Measurements from ENCODE around the gene TKT. TPM values are rescaled to one million over a fixed set of nuclear protein-coding genes. Genes with fewer than 3 reads are reported as not detected.

The TKT gene
- total RNA-seq, 2 experiments from 2014 or later, result 285 to 287 TPM

- Mint-ChIP-seq H3K9me3 (no peaks in the 10 kb centered on the region), H3K36me3 (peaks cover 1% of the 10 kb centered on the region), H3K27me3 (peaks cover 6% of the 10 kb centered on the region), H3K27ac (no peak overlapping the region), H3K4me1 (peaks cover 5% of the 10 kb centered on the region), H3K4me3 (no peak overlapping the region)
- no peak for DNase-seq
Observed at GRCh38 chr3:53193466-53194209, 62.2 kb downstream of the TKT start.

- no peaks in the 10 kb centered on the region for H3K9me3 Mint-ChIP-seq
- no peak for DNase-seq
- peaks cover 6% of the 10 kb centered on the region for H3K27me3 Mint-ChIP-seq
- H3K36me3 Mint-ChIP-seq, result peaks cover 1% of the 10 kb centered on the region
- H3K27ac Mint-ChIP-seq, result no peak overlapping the region
- no peak overlapping the region for H3K4me3 Mint-ChIP-seq
- H3K4me1 Mint-ChIP-seq, result peaks cover 5% of the 10 kb centered on the region
Observed at GRCh38 chr3:53192608-53193007, 63.2 kb downstream of the TKT start.

- H3K27ac Mint-ChIP-seq, result no peak overlapping the region
- no peaks in the 10 kb centered on the region for H3K9me3 Mint-ChIP-seq
- H3K4me1 Mint-ChIP-seq, result peaks cover 3% of the 10 kb centered on the region
- H3K27me3 Mint-ChIP-seq, result peaks cover 6% of the 10 kb centered on the region
- H3K36me3 Mint-ChIP-seq, result peaks cover 1% of the 10 kb centered on the region
- no peak for DNase-seq
- H3K4me3 Mint-ChIP-seq, result no peak overlapping the region
Observed at GRCh38 chr3:53191836-53192480, 63.9 kb downstream of the TKT start.

- Mint-ChIP-seq H3K9me3 (no peaks in the 10 kb centered on the region), H3K27me3 (peaks cover 6% of the 10 kb centered on the region), H3K4me1 (peaks cover 2% of the 10 kb centered on the region), H3K27ac (no peak overlapping the region), H3K4me3 (no peak overlapping the region), H3K36me3 (peaks cover 1% of the 10 kb centered on the region)
- DNase-seq, result no peak
Observed at GRCh38 chr3:53190659-53191058, 65.2 kb downstream of the TKT start.

GRCh38 chr3:53189276-53189675, 66.5 kb downstream of the TKT start:
- H3K4me3 Mint-ChIP-seq, result no peak overlapping the region

GRCh38 chr3:53188720-53189119, 67.1 kb downstream of the TKT start:
- Mint-ChIP-seq H3K36me3 (peaks cover 1% of the 10 kb centered on the region), H3K27ac (no peak overlapping the region), H3K9me3 (no peaks in the 10 kb centered on the region), H3K4me3 (no peak overlapping the region), H3K27me3 (no peaks in the 10 kb centered on the region), H3K4me1 (no peaks in the 10 kb centered on the region)
- DNase-seq, result no peak

More at GRCh38 chr3:53189276-53189675, 66.5 kb downstream of the TKT start:
- Mint-ChIP-seq H3K27ac (no peak overlapping the region), H3K4me1 (no peaks in the 10 kb centered on the region), H3K9me3 (no peaks in the 10 kb centered on the region), H3K27me3 (no peaks in the 10 kb centered on the region), H3K36me3 (peaks cover 1% of the 10 kb centered on the region)
- DNase-seq, result no peak

- no peaks in the 10 kb centered on the region for H3K4me1 Mint-ChIP-seq
- no peaks in the 10 kb centered on the region for H3K9me3 Mint-ChIP-seq
- peaks cover 1% of the 10 kb centered on the region for H3K36me3 Mint-ChIP-seq
- H3K27me3 Mint-ChIP-seq, result no peaks in the 10 kb centered on the region
- no peak for DNase-seq
- no peak overlapping the region for H3K27ac Mint-ChIP-seq
- no peak overlapping the region for H3K4me3 Mint-ChIP-seq
Observed at GRCh38 chr3:53188136-53188685, 67.6 kb downstream of the TKT start.

- Mint-ChIP-seq H3K27me3 (no peaks in the 10 kb centered on the region), H3K4me3 (no peak overlapping the region), H3K27ac (no peak overlapping the region), H3K4me1 (no peaks in the 10 kb centered on the region), H3K9me3 (no peaks in the 10 kb centered on the region), H3K36me3 (peaks cover 1% of the 10 kb centered on the region)
- DNase-seq, result no peak
Observed at GRCh38 chr3:53187430-53187829, 68.4 kb downstream of the TKT start.

GRCh38 chr3:53186726-53187125, 69.1 kb downstream of the TKT start:
- no peak overlapping the region for H3K4me3 Mint-ChIP-seq
- no peak overlapping the region for H3K27ac Mint-ChIP-seq
- no peaks in the 10 kb centered on the region for H3K9me3 Mint-ChIP-seq
- no peaks in the 10 kb centered on the region for H3K27me3 Mint-ChIP-seq
- peaks cover 1% of the 10 kb centered on the region for H3K36me3 Mint-ChIP-seq
- H3K4me1 Mint-ChIP-seq, result no peaks in the 10 kb centered on the region
- DNase-seq, result no peak

GRCh38 chr3:53185761-53186465, 69.9 kb downstream of the TKT start:
- Mint-ChIP-seq H3K4me3 (no peak overlapping the region), H3K9me3 (no peaks in the 10 kb centered on the region), H3K27ac (no peak overlapping the region), H3K36me3 (peaks cover 1% of the 10 kb centered on the region), H3K4me1 (no peaks in the 10 kb centered on the region), H3K27me3 (no peaks in the 10 kb centered on the region)
- DNase-seq, result no peak

GRCh38 chr3:53184701-53185100, 71.1 kb downstream of the TKT start:
- H3K4me3 Mint-ChIP-seq, result no peak overlapping the region
- no peaks in the 10 kb centered on the region for H3K4me1 Mint-ChIP-seq
- no peak overlapping the region for H3K27ac Mint-ChIP-seq
- no peaks in the 10 kb centered on the region for H3K9me3 Mint-ChIP-seq
- peaks cover 1% of the 10 kb centered on the region for H3K36me3 Mint-ChIP-seq
- no peak for DNase-seq
- H3K27me3 Mint-ChIP-seq, result no peaks in the 10 kb centered on the region

GRCh38 chr3:53183514-53183913, 72.3 kb downstream of the TKT start:
- Mint-ChIP-seq H3K9me3 (no peaks in the 10 kb centered on the region), H3K4me1 (no peaks in the 10 kb centered on the region), H3K27ac (no peak overlapping the region), H3K36me3 (peaks cover 9% of the 10 kb centered on the region), H3K27me3 (no peaks in the 10 kb centered on the region), H3K4me3 (no peak overlapping the region)
- DNase-seq, result no peak

- Mint-ChIP-seq H3K36me3 (peaks cover 9% of the 10 kb centered on the region), H3K27me3 (no peaks in the 10 kb centered on the region), H3K27ac (no peak overlapping the region), H3K4me1 (no peaks in the 10 kb centered on the region), H3K4me3 (no peak overlapping the region), H3K9me3 (no peaks in the 10 kb centered on the region)
- no peak for DNase-seq
Observed at GRCh38 chr3:53182764-53183355, 73.0 kb downstream of the TKT start.

- DNase-seq, result no peak
- Mint-ChIP-seq H3K9me3 (no peaks in the 10 kb centered on the region), H3K27ac (no peak overlapping the region), H3K4me1 (no peaks in the 10 kb centered on the region), H3K4me3 (no peak overlapping the region), H3K36me3 (peaks cover 9% of the 10 kb centered on the region), H3K27me3 (no peaks in the 10 kb centered on the region)
Observed at GRCh38 chr3:53181528-53181927, 74.3 kb downstream of the TKT start.

GRCh38 chr3:53181024-53181371, 74.8 kb downstream of the TKT start:
- Mint-ChIP-seq H3K27me3 (no peaks in the 10 kb centered on the region), H3K27ac (no peak overlapping the region), H3K4me3 (no peak overlapping the region), H3K9me3 (no peaks in the 10 kb centered on the region), H3K4me1 (no peaks in the 10 kb centered on the region), H3K36me3 (peaks cover 9% of the 10 kb centered on the region)
- DNase-seq, result no peak

Data from activated naive CD8-positive, alpha-beta T cell treated with anti-CD3 and anti-CD28 coated beads for 36 hours (primary cell).